GM12878 (cell line): ENCODE data around the gene RELT. TPM values are rescaled to one million over a fixed set of nuclear protein-coding genes. Genes with fewer than 3 reads are reported as not detected.

ENCODE experiments used
- ATAC-seq: fragments of 200-7000 bp; cut with Tn5 transposase; 3 replicates; pipeline ENCODE4 v1.9.1; 2020; ENCODE audit warnings: mild to moderate bottlenecking, moderate library complexity
- BruUV-seq: library from RNA; stranded (reverse); fragments of 400-500 nt; replicated peaks from 2 replicates; lab custom pipeline; 2021; lab: Mats Ljungman, UMichigan
- CTCF ChIA-PET: fragments of 300-600 bp; sonication (Branson Sonifier 250); formaldehyde crosslinking; extraction: SDS; loops from one replicate; lab custom pipeline; 2021; ENCODE audit warnings: inconsistent platforms; lab: Yijun Ruan, JAX
- POLR2A ChIA-PET: fragments of 350-600 bp; formaldehyde crosslinking; extraction: SDS; loops from one replicate; lab custom pipeline; 2021; ENCODE audit warnings: inconsistent platforms; lab: Charles Lee
- RAD21 ChIA-PET: fragments of 300-600 bp; sonication (Branson Sonifier 250); formaldehyde crosslinking; loops from one replicate; lab custom pipeline; 2023; ENCODE audit warnings: antibody characterized with exemption; ENCODE audit not compliant: unreplicated experiment; lab: Charles Lee
- SMC1A ChIA-PET: fragments of 300-600 bp; sonication (Branson Sonifier 250); formaldehyde crosslinking; loops from one replicate; lab custom pipeline; 2023; ENCODE audit not compliant: unreplicated experiment, uncharacterized antibody; lab: Charles Lee
- DNase-seq: peaks from one replicate; pipeline ENCODE4 v3.0.0-alpha.2; 2011; ENCODE audit warnings: low read depth, low spot score
- FAIRE-seq: peaks from 3 replicates; lab custom pipeline; 2011; peaks lifted over from hg19 to GRCh38; lab: Jason Lieb, UNC
- H2AFZ ChIP-seq: 2 replicates; pipeline ENCODE4 v1.6.0; 2011; ENCODE audit warnings: low read depth, low read length, control low read depth; ENCODE audit not compliant: control insufficient read depth
- H3K27ac ChIP-seq: 2 replicates; pipeline ENCODE4 v1.5.1; 2011; ENCODE audit warnings: control low read depth; ENCODE audit not compliant: control insufficient read depth, insufficient read depth
- H3K27me3 ChIP-seq, 2 experiments: replicated peaks in 1 of 2; 2 replicates each; pipeline versions ENCODE4 v1.6.0 to v1.6.1; 2011; ENCODE audit warnings: low read length in 1 of 2; ENCODE audit not compliant: control insufficient read depth in 2 of 2, insufficient read depth in 2 of 2
- H3K36me3 ChIP-seq, 2 experiments: 2 replicates each; pipeline ENCODE4 v1.5.1; 2011; ENCODE audit warnings: low read length in 1 of 2; ENCODE audit not compliant: control insufficient read depth in 2 of 2, insufficient read depth in 2 of 2
- H3K4me1 ChIP-seq: 2 replicates; pipeline ENCODE4 v1.6.1; 2011; ENCODE audit warnings: mild to moderate bottlenecking, low read length, moderate library complexity, mixed read lengths; ENCODE audit not compliant: control insufficient read depth, insufficient read depth
- H3K4me2 ChIP-seq: 2 replicates; pipeline ENCODE4 v1.6.0; 2011; ENCODE audit warnings: control low read depth; ENCODE audit not compliant: control insufficient read depth, insufficient read depth
- H3K4me3 ChIP-seq: fragments of 200-600 bp; sonication (generic); 2 replicates; pipeline ENCODE4 v1.5.1; 2016
- H3K79me2 ChIP-seq: 2 replicates; pipeline ENCODE4 v1.6.0; 2011; ENCODE audit warnings: low read length; ENCODE audit not compliant: control insufficient read depth, insufficient read depth
- H3K9ac ChIP-seq: 2 replicates; pipeline ENCODE4 v1.8.0; 2011; ENCODE audit warnings: low read length, control low read depth, mixed read lengths; ENCODE audit not compliant: control insufficient read depth, insufficient read depth
- H3K9me3 ChIP-seq: replicated peaks from 3 replicates; pipeline ENCODE4 v1.5.1; 2011; ENCODE audit warnings: mild to moderate bottlenecking, low read length; ENCODE audit not compliant: control insufficient read depth, insufficient read depth
- H4K20me1 ChIP-seq: 2 replicates; pipeline ENCODE4 v1.6.0; 2011; ENCODE audit not compliant: control insufficient read depth, insufficient read depth
- BCLAF1 ChIP-seq: fragments of 450-650 bp; IDR thresholded peaks from 2 replicates; pipeline ENCODE4 v1.6.1; 2017; ENCODE audit warnings: antibody characterized with exemption, mild to moderate bottlenecking, moderate library complexity
- CREB1 ChIP-seq: IDR thresholded peaks from 2 replicates; pipeline ENCODE4 v1.6.1; 2012; ENCODE audit warnings: low read depth, mild to moderate bottlenecking, inconsistent platforms
- EZH2 ChIP-seq: IDR thresholded peaks from 2 replicates; pipeline ENCODE4 v1.6.1; 2012; ENCODE audit warnings: low read depth, mild to moderate bottlenecking, control low read depth, inconsistent platforms, low read length, borderline replicate concordance; ENCODE audit not compliant: control insufficient read depth
- NFXL1 ChIP-seq: fragments of 450-650 bp; IDR thresholded peaks from 2 replicates; pipeline ENCODE4 v1.6.1; 2017; ENCODE audit warnings: antibody characterized with exemption, mild to moderate bottlenecking, borderline replicate concordance
- NR2C2 ChIP-seq: IDR thresholded peaks from 2 replicates; pipeline ENCODE4 v1.6.1; 2011; ENCODE audit warnings: borderline replicate concordance, low read depth; ENCODE audit not compliant: control insufficient read depth, insufficient read length
- PRDM15 ChIP-seq: fragments of 450-650 bp; formaldehyde crosslinking; IDR thresholded peaks from 2 replicates; pipeline ENCODE4 v1.4.0; 2020; ENCODE audit warnings: mild to moderate bottlenecking, moderate library complexity
- RUNX3 ChIP-seq: IDR thresholded peaks from 2 replicates; pipeline ENCODE4 v1.6.1; 2012; ENCODE audit warnings: low read length, inconsistent platforms
- SMAD1 ChIP-seq: fragments of 450-650 bp; IDR thresholded peaks from 2 replicates; pipeline ENCODE4 v1.6.1; 2018; ENCODE audit warnings: mild to moderate bottlenecking, low read depth; ENCODE audit not compliant: partially characterized antibody
- STAT3 ChIP-seq: IDR thresholded peaks from 2 replicates; pipeline ENCODE4 v1.6.1; 2011; ENCODE audit warnings: low read depth, low read length, improper control_type of control experiment
- ZBED1 ChIP-seq: IDR thresholded peaks from 2 replicates; pipeline ENCODE4 v1.6.1; 2016; ENCODE audit warnings: borderline replicate concordance
- ZNF217 ChIP-seq: fragments of 450-650 bp; IDR thresholded peaks from 2 replicates; pipeline ENCODE4 v1.6.1; 2017; ENCODE audit warnings: antibody characterized with exemption, mild to moderate bottlenecking
- ZNF592 ChIP-seq: fragments of 450-650 bp; IDR thresholded peaks from 2 replicates; pipeline ENCODE4 v1.6.1; 2017; ENCODE audit warnings: mild to moderate bottlenecking, moderate library complexity
- ZNF622 ChIP-seq: fragments of 450-650 bp; IDR thresholded peaks from 2 replicates; pipeline ENCODE4 v1.6.1; 2017; ENCODE audit warnings: mild to moderate bottlenecking, inconsistent platforms
- WGBS: methylation state at CpG from one replicate; pipeline ENCODE4 v1.1.6; 2016; ENCODE audit warnings: low lambda C conversion rate; ENCODE audit not compliant: insufficient replicate concordance, insufficient coverage; ENCODE audit errors: missing lambda C conversion rate; 5-methylcytosine and 5-hydroxymethylcytosine counted together
- in situ Hi-C: fragments of 300-500 bp; cut with MboI; formaldehyde crosslinking; loops from 9 replicates; pipeline ENCODE4 v1.14.3; 2018; ENCODE audit warnings: mixed read lengths
- intact Hi-C: fragments of 100-400 bp; cut with micrococcal nuclease; formaldehyde crosslinking; loops from one replicate; pipeline ENCODE4 v1.14.2; 2022; ENCODE audit not compliant: unreplicated experiment
- polyA plus RNA-seq, 11 experiments: library from polyadenylated mRNA; depleted of rRNA in 4 of 11; unstranded in 6 of 11; stranded (reverse) in 5 of 11; fragments of >200 nt; fragmentation: Nextera tagmentation in 4 of 11; fragmentation: Illumina TruSeq in 1 of 11; extraction: Ambion mirVana in 4 of 11; extraction: Trizol in 1 of 11; gene quantifications; 1 replicate in 1 of 11; 2 replicates in 10 of 11; pipeline versions ENCODE4 v1.2.1 to v1.2.3, GENCODE V29; 2011 to 2016; ENCODE audit warnings: inconsistent platforms in 2 of 11, missing spikeins in 2 of 11, low read depth in 1 of 11
- total RNA-seq, 4 experiments: library from RNA; depleted of rRNA in 3 of 4; stranded (reverse); fragments of >200 nt in 3 of 4; fragmentation: Illumina TruSeq in 1 of 4; extraction: Trizol in 1 of 4; gene quantifications; 2 replicates each; pipeline versions ENCODE4 v1.2.1 to v1.2.3, GENCODE V29; 2013 to 2021

The RELT gene
- total and polyA plus RNA-seq, 10 of the 15 experiments (the other 5 are each of a cell fraction or from before 2014, with no cell fraction given): 1.2 to 28.5 (median 10.8) TPM

- Histone ChIP-seq H3K27me3 (no peaks in the 10 kb centered on the region), H3K4me2 (no peak overlapping the region), H3K9ac (no peak overlapping the region), H3K4me3 (no peak overlapping the region), H3K27ac (no peak overlapping the region), H2AFZ (no peak overlapping the region), H3K9me3 (no peaks in the 10 kb centered on the region), H3K36me3 (peaks cover 9 to 21% of the 10 kb centered on the region in 2 experiments), H3K79me2 (no peaks in the 10 kb centered on the region), H3K4me1 (no peaks in the 10 kb centered on the region), H4K20me1 (no peaks in the 10 kb centered on the region)
- intact Hi-C loops: no loop called here
- no TSS peak for BruUV-seq
- FAIRE-seq (no peak), DNase-seq (no peak), ATAC-seq (no peak)
- in situ Hi-C loops: loop anchor here (5.0 kb wide), 1 partner anchor 258 kb away; no protein-coding TSS in a partner anchor
- SMC1A ChIA-PET: no interaction called here
- RAD21 ChIA-PET: interaction anchor here (0.6 to 3.3 kb wide), 2 partner anchors 54 to 97 kb away, joined by 3 to 14 read pairs; no protein-coding TSS in a partner anchor
- WGBS: 93% methylated on average over 5 of the region's 5 CpGs
- POLR2A ChIA-PET: no interaction called here
- CTCF ChIA-PET: interaction anchor here (0.6 to 6.0 kb wide), 3 partner anchors 11 to 257 kb away, joined by 3 to 50 read pairs (median 6); no protein-coding TSS in a partner anchor
- TF ChIP-seq ZNF622 (no peak), STAT3 (no peak), ZBED1 (no peak), EZH2 (no peak), PRDM15 (CRISPR knock-in tag) (no peak), NR2C2 (no peak), SMAD1 (no peak), CREB1 (no peak), RUNX3 (no peak), NFXL1 (no peak), ZNF217 (no peak), BCLAF1 (no peak), ZNF592 (no peak)
These were observed 28.4 kb downstream of the RELT start for GRCh38 chr11:73404506-73405145.
